GM19463 (cell line): Measurements from ENCODE around the gene ANKRD18B.
"Not testable (repeated sequence)": the region's sequence is repeated elsewhere in the genome, so short reads cannot be mapped to it uniquely, and the experiment has no call there.

ENCODE experiments used
- ATAC-seq: cut with Tn5 transposase; IDR thresholded peaks from one replicate; pipeline ENCODE4 v1.9.1; 2021; ENCODE audit warnings: mild to moderate bottlenecking, moderate library complexity; ENCODE audit not compliant: unreplicated experiment

The ANKRD18B gene

GRCh38 chr9:33523397-33524305 is at the start of gene ANKRD18B:
Gene ANKRD18B (plus strand): TSS chr9:33524251. CDS start chr9:33524490, 239 bp downstream.
- not testable (repeated sequence) for ATAC-seq

GRCh38 chr9:33475357-33475756 is 48.7 kb upstream of the ANKRD18B start:
- ATAC-seq = no peak

GRCh38 chr9:33476503-33476902 is 47.5 kb upstream of the ANKRD18B start:
- no peak for ATAC-seq

GRCh38 chr9:33480106-33480505 is 43.9 kb upstream of the ANKRD18B start:
- ATAC-seq = no peak

- no peak for ATAC-seq
These were observed 43.1 kb upstream of the ANKRD18B start for GRCh38 chr9:33480976-33481375.

GRCh38 chr9:33485312-33485711 is 38.7 kb upstream of the ANKRD18B start:
- ATAC-seq = not testable (repeated sequence)

GRCh38 chr9:33489066-33489465 is 35.0 kb upstream of the ANKRD18B start:
- ATAC-seq = no peak

GRCh38 chr9:33493819-33494218 is 30.2 kb upstream of the ANKRD18B start:
- ATAC-seq = not testable (repeated sequence)

GRCh38 chr9:33498387-33498786 is 25.7 kb upstream of the ANKRD18B start:
- ATAC-seq = no peak

- ATAC-seq = no peak
These were observed 17.3 kb upstream of the ANKRD18B start for GRCh38 chr9:33506626-33507370.

- ATAC-seq = peak; percentile 57
These were observed 13.5 kb upstream of the ANKRD18B start for GRCh38 chr9:33510262-33511183.

GRCh38 chr9:33511184-33511517 is 12.9 kb upstream of the ANKRD18B start:
- ATAC-seq = not testable (repeated sequence)

GRCh38 chr9:33512535-33512934 is 11.5 kb upstream of the ANKRD18B start:
- ATAC-seq = not testable (repeated sequence)

- not testable (repeated sequence) for ATAC-seq
These were observed 8.6 kb upstream of the ANKRD18B start for GRCh38 chr9:33515342-33515995.

GRCh38 chr9:33516397-33516796 is 7.7 kb upstream of the ANKRD18B start:
- ATAC-seq = not testable (repeated sequence)

GRCh38 chr9:33517373-33517772 is 6.7 kb upstream of the ANKRD18B start:
- ATAC-seq = no peak

GRCh38 chr9:33517934-33518577 is 6.0 kb upstream of the ANKRD18B start:
- ATAC-seq = not testable (repeated sequence)

GRCh38 chr9:33521861-33522260 is 2.2 kb upstream of the ANKRD18B start:
- not testable (repeated sequence) for ATAC-seq

- ATAC-seq = no peak
These were observed 376 bp downstream of the ANKRD18B start for GRCh38 chr9:33524306-33524947.
